Activated CD4-positive, alpha-beta memory T cell treated with anti-CD3 and anti-CD28 coated beads for 36 hours (primary cell): Measurements from ENCODE around the gene SRPK2. TPM values are rescaled to one million over a fixed set of nuclear protein-coding genes. Genes with fewer than 3 reads are reported as not detected.

Experiments used
- CTCF ChIA-PET: fragments of 350-600 bp; sonication (Branson Sonifier 250); formaldehyde crosslinking; loops from one replicate; lab custom pipeline; 2021; ENCODE audit warnings: antibody characterized with exemption, inconsistent platforms; lab: Charles Lee
- POLR2A ChIA-PET: fragments of 350-600 bp; sonication (Branson Sonifier 250); formaldehyde crosslinking; loops from one replicate; lab custom pipeline; 2021; ENCODE audit warnings: antibody characterized with exemption; lab: Charles Lee
- DNase-seq: peaks from one replicate; pipeline ENCODE4 v3.0.0-alpha.2; 2020
- H3K27ac Mint-ChIP-seq: one replicate; pipeline ENCODE4 v1.8.0; 2021; ENCODE audit warnings: mixed read lengths
- H3K27me3 Mint-ChIP-seq: one replicate; pipeline ENCODE4 v1.8.0; 2021; ENCODE audit warnings: mixed read lengths
- H3K36me3 Mint-ChIP-seq: one replicate; pipeline ENCODE4 v1.8.0; 2021; ENCODE audit warnings: mixed read lengths
- H3K4me1 Mint-ChIP-seq: one replicate; pipeline ENCODE4 v1.8.0; 2021; ENCODE audit warnings: low read depth, mixed read lengths
- H3K4me3 Mint-ChIP-seq: one replicate; pipeline ENCODE4 v1.8.0; 2021; ENCODE audit warnings: mild to moderate bottlenecking, mixed read lengths
- H3K9me3 Mint-ChIP-seq: one replicate; pipeline ENCODE4 v1.8.0; 2021; ENCODE audit warnings: mixed read lengths
- intact Hi-C: fragments of 100-400 bp; cut with micrococcal nuclease; formaldehyde crosslinking; loops from one replicate; pipeline ENCODE4 v1.15.1; 2023
- total RNA-seq, 2 experiments: library from RNA; stranded (reverse); gene quantifications; one replicate each; pipeline ENCODE4 v1.2.3, GENCODE V29; 2021

The SRPK2 gene
- total RNA-seq, 2 experiments from 2014 or later: 39.1 to 40.6 TPM

DNA sequence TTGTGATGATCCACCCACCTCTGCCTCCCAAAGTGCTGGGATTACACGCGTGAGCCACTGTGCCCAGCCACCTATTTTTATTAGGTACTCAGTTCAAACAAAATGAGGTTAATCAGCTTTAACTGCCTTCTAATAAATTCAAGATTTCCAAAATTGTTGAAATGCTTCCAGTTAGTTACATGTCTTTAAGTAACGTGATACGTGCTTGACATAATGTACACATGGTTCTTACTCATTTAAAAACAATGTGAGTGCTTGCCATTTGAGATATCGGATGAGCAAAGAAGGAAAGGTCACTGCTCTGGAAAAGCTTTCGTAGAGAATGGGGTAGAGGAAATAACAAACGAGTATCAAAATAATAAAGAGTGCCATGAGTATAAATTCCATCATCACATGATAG, 291.1 kb downstream of the SRPK2 start:
- DNase-seq: no peak
- H3K27me3 Mint-ChIP-seq: no peaks in the 10 kb centered on the region
- H3K27ac Mint-ChIP-seq: no peak overlapping the region
- intact Hi-C loops: loop anchor here (2.0 to 5.0 kb wide), 5 partner anchors 115 to 331 kb away; no protein-coding TSS in a partner anchor
- H3K4me1 Mint-ChIP-seq: peaks cover 58% of the 10 kb centered on the region
- no peaks in the 10 kb centered on the region for H3K9me3 Mint-ChIP-seq
- H3K36me3 Mint-ChIP-seq: peaks cover 55% of the 10 kb centered on the region
- no peak overlapping the region for H3K4me3 Mint-ChIP-seq
- CTCF ChIA-PET: interaction anchor here (0.6 to 1.6 kb wide), 2 partner anchors 88 to 155 kb away, joined by 3 read pairs; no protein-coding TSS in a partner anchor
- POLR2A ChIA-PET: interaction anchor here (0.7 kb wide), 1 partner anchor 291 kb away, joined by 3 read pairs; the partner anchor contains the start of gene SRPK2

DNA sequence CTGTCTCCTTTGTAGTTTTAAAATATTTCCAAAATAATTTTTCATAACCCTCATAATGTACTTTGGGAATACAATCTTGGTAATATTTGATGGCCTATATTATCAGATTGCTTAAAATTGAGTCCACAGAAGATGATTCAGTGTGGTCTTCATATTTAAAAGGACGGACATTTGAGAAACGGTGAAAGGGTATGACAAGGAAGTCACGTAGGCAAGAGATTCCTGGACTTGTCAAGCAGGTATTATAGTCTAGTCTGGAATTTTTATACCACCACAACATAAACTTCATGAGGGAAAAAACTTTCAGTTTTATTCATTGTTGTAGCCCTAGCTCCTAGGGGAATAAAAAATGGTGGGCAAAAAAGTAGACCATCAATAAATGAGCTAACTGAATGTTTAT, 292.4 kb downstream of the SRPK2 start:
- H3K36me3 Mint-ChIP-seq: peaks cover 55% of the 10 kb centered on the region
- peaks cover 53% of the 10 kb centered on the region for H3K4me1 Mint-ChIP-seq
- CTCF ChIA-PET: no interaction called here
- no peaks in the 10 kb centered on the region for H3K27me3 Mint-ChIP-seq
- H3K4me3 Mint-ChIP-seq: no peak overlapping the region
- POLR2A ChIA-PET: no interaction called here
- no peak for DNase-seq
- H3K27ac Mint-ChIP-seq: peak overlapping the region; percentile 42
- intact Hi-C loops: loop anchor here (5.0 kb wide), 3 partner anchors 114 to 174 kb away; no protein-coding TSS in a partner anchor
- H3K9me3 Mint-ChIP-seq: no peaks in the 10 kb centered on the region

DNA sequence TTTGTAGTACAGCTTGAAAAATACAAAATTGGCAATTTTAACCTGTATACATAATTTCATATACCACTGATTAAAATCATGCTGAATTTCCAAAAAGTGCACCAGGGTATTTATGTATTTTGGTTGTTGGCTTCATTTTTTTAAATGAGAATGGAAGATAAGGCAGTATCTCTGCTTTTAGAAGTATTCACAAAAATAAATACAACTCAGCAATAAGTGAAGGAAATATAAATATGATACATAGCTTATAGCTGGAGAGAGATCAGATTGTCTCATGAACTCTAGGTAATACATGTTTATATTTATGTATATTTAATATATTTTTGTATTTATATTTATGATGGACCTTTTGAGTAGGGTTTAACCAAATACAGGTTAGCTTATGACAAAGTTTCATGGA, 293.8 kb downstream of the SRPK2 start:
- DNase-seq: no peak
- ChIA-PET CTCF (no interaction called here), POLR2A (interaction anchor here (1.3 kb wide), 1 partner anchor 82 kb away, joined by 3 read pairs; no protein-coding TSS in a partner anchor)
- Mint-ChIP-seq H3K27ac (peak overlapping the region; percentile 30), H3K36me3 (peaks cover 49% of the 10 kb centered on the region), H3K27me3 (no peaks in the 10 kb centered on the region), H3K4me1 (peaks cover 41% of the 10 kb centered on the region), H3K4me3 (no peak overlapping the region), H3K9me3 (no peaks in the 10 kb centered on the region)
- intact Hi-C loops: loop anchor here (5.0 kb wide), 3 partner anchors 113 to 173 kb away; no protein-coding TSS in a partner anchor

DNA sequence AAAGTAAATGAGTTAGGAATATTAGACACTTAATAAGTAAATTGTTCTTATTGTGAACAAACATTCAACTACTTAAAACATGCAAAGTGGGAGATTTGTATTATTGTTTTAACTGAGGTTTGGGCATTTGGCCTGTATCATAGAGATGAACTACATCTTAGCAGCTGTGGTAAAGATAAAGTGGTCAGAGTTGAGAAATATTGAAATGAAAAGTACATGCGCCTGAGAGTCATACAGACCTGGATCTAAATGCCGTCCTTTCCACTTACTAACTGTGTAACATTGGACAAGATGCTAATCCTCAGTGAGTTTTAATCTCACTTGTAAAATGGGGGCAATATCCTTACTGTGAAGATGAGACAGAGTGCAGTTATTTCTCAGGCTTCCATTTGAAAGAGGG, 300.3 kb downstream of the SRPK2 start:
- POLR2A ChIA-PET: no interaction called here
- Mint-ChIP-seq H3K27ac (peak overlapping the region; percentile 10), H3K9me3 (no peaks in the 10 kb centered on the region), H3K4me3 (no peak overlapping the region), H3K36me3 (peaks cover 39% of the 10 kb centered on the region), H3K4me1 (peaks cover 19% of the 10 kb centered on the region), H3K27me3 (no peaks in the 10 kb centered on the region)
- intact Hi-C loops: no loop called here
- CTCF ChIA-PET: no interaction called here
- no peak for DNase-seq

DNA sequence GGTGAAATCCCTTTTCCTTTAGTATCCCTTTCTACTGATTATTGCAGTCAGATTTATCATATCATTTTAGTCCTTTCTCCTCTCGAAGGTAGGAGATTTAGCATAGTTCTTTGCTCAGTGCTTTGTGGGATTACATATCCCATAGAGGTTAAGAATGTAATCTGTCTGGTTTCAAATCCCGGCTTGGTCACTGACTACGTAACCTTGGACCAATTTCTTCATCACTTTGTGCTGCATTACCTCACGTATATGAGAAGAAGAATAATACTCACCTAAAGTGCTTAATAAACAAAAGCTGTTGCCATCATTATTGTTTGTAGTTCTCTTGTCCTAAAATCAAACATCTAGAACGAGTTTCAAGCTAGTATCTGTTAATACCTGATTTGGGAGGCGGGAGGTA, 300.7 kb downstream of the SRPK2 start:
- Mint-ChIP-seq H3K36me3 (peaks cover 41% of the 10 kb centered on the region), H3K4me3 (no peak overlapping the region)

DNA sequence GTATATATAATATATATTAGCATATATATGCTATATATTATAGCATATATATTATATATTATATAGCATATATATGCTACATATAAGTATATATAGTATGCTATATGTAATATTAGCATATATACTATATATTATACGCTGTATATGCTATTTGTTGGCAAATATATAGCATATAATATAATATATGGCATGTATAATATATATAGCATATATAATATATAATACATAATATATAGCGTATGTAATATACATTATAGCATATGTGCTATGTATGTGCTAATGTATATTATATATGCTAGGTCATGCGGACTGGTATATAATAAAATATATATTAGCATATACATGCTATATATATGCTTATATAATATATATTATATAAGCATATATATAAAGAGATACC, 301.9 kb downstream of the SRPK2 start:
- ChIA-PET POLR2A (no interaction called here), CTCF (no interaction called here)
- no peak for DNase-seq
- intact Hi-C loops: no loop called here
- Mint-ChIP-seq H3K27me3 (no peaks in the 10 kb centered on the region), H3K4me1 (peaks cover 23% of the 10 kb centered on the region), H3K9me3 (no peaks in the 10 kb centered on the region), H3K27ac (no peak overlapping the region), H3K36me3 (peaks cover 45% of the 10 kb centered on the region), H3K4me3 (no peak overlapping the region)

More for the DNA sequence above, 300.7 kb downstream of the SRPK2 start:
- CTCF ChIA-PET: no interaction called here
- intact Hi-C loops: no loop called here
- Mint-ChIP-seq H3K27ac (no peak overlapping the region), H3K27me3 (no peaks in the 10 kb centered on the region), H3K4me1 (peaks cover 19% of the 10 kb centered on the region), H3K9me3 (no peaks in the 10 kb centered on the region)
- no peak for DNase-seq
- POLR2A ChIA-PET: no interaction called here

DNA sequence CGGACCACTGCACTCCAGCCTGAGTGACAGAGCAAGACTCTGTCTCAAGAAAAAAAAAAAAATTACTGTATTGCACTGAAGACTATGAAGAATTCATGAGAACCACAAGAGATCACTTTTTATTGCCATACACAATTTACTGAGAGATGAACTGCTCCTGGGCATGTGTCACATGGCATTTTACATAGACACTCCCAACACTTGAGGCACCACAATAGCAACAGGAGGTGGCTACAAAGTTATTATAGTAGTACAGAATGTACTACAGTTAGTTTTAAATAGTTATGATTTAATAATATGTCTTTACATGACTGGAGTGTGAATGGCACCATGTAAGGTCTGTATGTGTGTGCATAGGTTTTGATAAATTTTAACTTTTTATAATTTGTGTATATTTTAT, 304.1 kb downstream of the SRPK2 start:
- H3K4me3 Mint-ChIP-seq: no peak overlapping the region
- DNase-seq: no peak
- intact Hi-C loops: no loop called here
- H3K36me3 Mint-ChIP-seq: peaks cover 50% of the 10 kb centered on the region
- no peaks in the 10 kb centered on the region for H3K27me3 Mint-ChIP-seq
- peaks cover 21% of the 10 kb centered on the region for H3K4me1 Mint-ChIP-seq
- peak overlapping the region; percentile 9 for H3K27ac Mint-ChIP-seq
- CTCF ChIA-PET: no interaction called here
- H3K9me3 Mint-ChIP-seq: no peaks in the 10 kb centered on the region
- POLR2A ChIA-PET: no interaction called here

DNA sequence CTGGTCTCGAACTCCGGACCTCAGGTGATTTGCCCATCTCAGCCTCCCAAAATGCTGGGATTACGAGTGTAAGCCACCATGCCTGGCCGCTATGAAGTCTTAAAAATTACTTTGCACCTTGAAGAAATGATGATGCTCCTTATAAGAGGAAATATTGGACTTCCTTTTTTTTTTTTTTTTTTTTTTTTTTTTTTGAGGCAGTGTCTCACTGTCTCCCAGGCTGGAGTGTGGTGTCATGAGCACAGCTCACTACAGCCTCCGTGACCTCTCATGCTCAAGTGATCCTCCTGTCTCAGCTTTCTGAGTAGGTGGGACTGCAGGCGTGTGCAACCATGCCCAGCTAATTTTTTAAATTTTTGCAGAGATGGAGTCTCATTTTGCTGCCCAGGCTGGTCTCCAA, 309.4 kb downstream of the SRPK2 start:
- H3K27me3 Mint-ChIP-seq: no peaks in the 10 kb centered on the region
- intact Hi-C loops: no loop called here
- no peak for DNase-seq
- H3K9me3 Mint-ChIP-seq: no peaks in the 10 kb centered on the region
- CTCF ChIA-PET: interaction anchor here (1.0 kb wide), 1 partner anchor 99 kb away, joined by 3 read pairs; no protein-coding TSS in a partner anchor
- H3K36me3 Mint-ChIP-seq: peaks cover 64% of the 10 kb centered on the region
- H3K4me1 Mint-ChIP-seq: peaks cover 6% of the 10 kb centered on the region
- POLR2A ChIA-PET: no interaction called here
- no peak overlapping the region for H3K4me3 Mint-ChIP-seq
- H3K27ac Mint-ChIP-seq: no peak overlapping the region

DNA sequence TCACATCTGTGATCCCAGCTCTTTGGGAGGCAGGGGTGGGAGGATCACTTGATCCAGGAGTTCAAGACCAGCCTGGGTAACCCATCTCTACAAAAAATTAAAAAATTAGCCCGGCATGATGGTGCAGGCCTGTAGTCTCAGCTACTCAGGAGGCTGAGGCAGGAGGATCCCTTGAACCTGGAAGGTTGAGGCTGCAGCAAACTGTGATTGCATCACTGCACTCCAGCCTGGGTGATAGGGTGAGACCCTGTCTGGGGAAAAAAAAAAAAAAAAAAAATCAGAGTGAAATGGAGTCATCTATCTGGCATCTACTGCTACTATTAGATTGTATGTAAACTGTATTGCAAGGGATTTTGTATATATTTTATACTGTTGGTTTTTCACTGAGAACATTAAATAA, 315.6 kb downstream of the SRPK2 start:
- no peak for DNase-seq
- POLR2A ChIA-PET: no interaction called here
- Mint-ChIP-seq H3K36me3 (peaks cover 57% of the 10 kb centered on the region), H3K27ac (no peak overlapping the region), H3K27me3 (no peaks in the 10 kb centered on the region), H3K4me3 (no peak overlapping the region), H3K9me3 (no peaks in the 10 kb centered on the region), H3K4me1 (peaks cover 7% of the 10 kb centered on the region)
- CTCF ChIA-PET: interaction anchor here (0.7 to 1.7 kb wide), 2 partner anchors 92 to 151 kb away, joined by 3 to 4 read pairs; no protein-coding TSS in a partner anchor
- intact Hi-C loops: no loop called here

DNA sequence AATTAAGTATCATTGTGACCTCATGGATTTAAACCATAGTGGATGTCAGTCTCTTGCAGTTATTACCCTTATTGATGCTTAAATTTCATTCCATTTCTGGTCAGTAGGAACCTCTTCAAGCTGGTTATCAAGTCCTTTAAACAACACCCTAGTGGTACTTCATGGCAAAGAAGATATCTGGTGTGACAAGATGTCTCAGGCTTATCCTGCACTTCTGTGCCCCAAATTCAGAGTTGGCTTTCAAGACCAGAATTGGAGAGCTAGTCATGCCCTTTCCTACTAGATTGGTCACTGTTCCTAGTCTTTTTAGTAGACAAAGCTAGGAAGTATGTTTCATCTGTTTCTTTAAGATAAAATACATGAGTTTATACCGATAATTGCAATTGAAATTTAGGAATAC, 319.8 kb downstream of the SRPK2 start:
- Mint-ChIP-seq H3K9me3 (no peaks in the 10 kb centered on the region), H3K36me3 (peaks cover 40% of the 10 kb centered on the region), H3K27ac (no peak overlapping the region), H3K4me1 (peaks cover 17% of the 10 kb centered on the region), H3K4me3 (no peak overlapping the region), H3K27me3 (no peaks in the 10 kb centered on the region)
- ChIA-PET POLR2A (no interaction called here), CTCF (no interaction called here)
- DNase-seq: no peak
- intact Hi-C loops: no loop called here

DNA sequence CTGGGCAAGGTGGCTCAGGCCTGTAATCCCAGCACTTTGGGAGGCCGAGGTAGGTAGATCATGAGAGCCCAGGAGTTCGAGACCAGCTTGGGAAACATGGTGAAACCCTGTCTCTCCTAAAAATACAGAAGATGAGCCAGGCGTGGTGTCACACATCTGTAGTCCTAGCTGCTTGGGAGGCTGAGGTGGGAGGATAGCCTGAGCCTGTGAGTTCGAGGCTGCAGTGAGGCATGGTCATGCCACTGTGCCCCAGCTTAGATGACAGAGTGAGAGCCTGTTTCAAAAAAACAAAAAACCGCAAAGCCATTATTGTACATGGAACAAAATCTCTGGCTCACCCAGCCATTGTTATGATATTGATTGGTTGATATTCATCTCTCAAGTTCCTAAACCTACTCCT, 321.0 kb downstream of the SRPK2 start:
- DNase-seq: no peak
- Mint-ChIP-seq H3K4me1 (peaks cover 27% of the 10 kb centered on the region), H3K27ac (peak overlapping the region; percentile 7), H3K4me3 (no peak overlapping the region), H3K27me3 (no peaks in the 10 kb centered on the region), H3K36me3 (peaks cover 42% of the 10 kb centered on the region), H3K9me3 (no peaks in the 10 kb centered on the region)
- POLR2A ChIA-PET: interaction anchor here (0.6 kb wide), 1 partner anchor 1217 kb away, joined by 4 read pairs; no protein-coding TSS in a partner anchor
- intact Hi-C loops: no loop called here
- CTCF ChIA-PET: no interaction called here
